CD8-positive, alpha-beta memory T cell (primary cell): ENCODE data around the gene PPP2R1B. TPM values are rescaled to one million over a fixed set of nuclear protein-coding genes. Genes with fewer than 3 reads are reported as not detected.

Experiments used
- CTCF ChIA-PET: fragments of 350-600 bp; sonication (Branson Sonifier 250); formaldehyde crosslinking; loops from one replicate; lab custom pipeline; 2021; ENCODE audit warnings: antibody characterized with exemption; lab: Charles Lee
- POLR2A ChIA-PET: fragments of 350-600 bp; sonication (Branson Sonifier 250); formaldehyde crosslinking; loops from one replicate; lab custom pipeline; 2021; ENCODE audit warnings: antibody characterized with exemption; lab: Charles Lee
- DNase-seq, 5 donors: peaks; one replicate each; pipeline versions ENCODE4 v3.0.0 to v3.0.0-alpha.2; 2020 to 2022; ENCODE audit warnings: mixed read lengths in 1 of 5
- H3K27ac ChIP-seq: one replicate; pipeline ENCODE4 v1.7.0; 2013; ENCODE audit warnings: low read depth, mild to moderate bottlenecking, low read length, moderate library complexity
- H3K27me3 ChIP-seq: 2 replicates; pipeline ENCODE4 v1.7.0; 2013; ENCODE audit warnings: low read length, mild to moderate bottlenecking; ENCODE audit not compliant: insufficient read depth, poor library complexity, severe bottlenecking
- H3K36me3 ChIP-seq: 2 replicates; pipeline ENCODE4 v1.7.0; 2013; ENCODE audit warnings: mild to moderate bottlenecking, low read length, moderate library complexity; ENCODE audit not compliant: insufficient read depth
- H3K4me1 ChIP-seq: 2 replicates; pipeline ENCODE4 v1.7.0; 2013; ENCODE audit warnings: mild to moderate bottlenecking, low read length, moderate library complexity; ENCODE audit not compliant: insufficient read depth
- H3K4me3 ChIP-seq: 2 replicates; pipeline ENCODE4 v1.7.0; 2013; ENCODE audit warnings: mild to moderate bottlenecking, low read length
- H3K9me3 ChIP-seq: 2 replicates; pipeline ENCODE4 v1.7.0; 2013; ENCODE audit warnings: mild to moderate bottlenecking, low read length
- H3K27ac Mint-ChIP-seq, 8 donors: one replicate each; pipeline ENCODE4 v1.8.0; 2020 to 2021; ENCODE audit warnings: mixed read lengths in 8 of 8, mild to moderate bottlenecking in 6 of 8, inconsistent platforms in 3 of 8, moderate library complexity in 3 of 8
- H3K27me3 Mint-ChIP-seq, 2 donors: one replicate each; pipeline ENCODE4 v1.8.0; 2020 to 2021; ENCODE audit warnings: mixed read lengths in 2 of 2, mild to moderate bottlenecking in 1 of 2, moderate library complexity in 1 of 2
- H3K36me3 Mint-ChIP-seq, 3 donors: one replicate each; pipeline ENCODE4 v1.8.0; 2020 to 2021; ENCODE audit warnings: mixed read lengths in 3 of 3, inconsistent platforms in 1 of 3, mild to moderate bottlenecking in 1 of 3
- H3K4me1 Mint-ChIP-seq, 3 donors: one replicate each; pipeline ENCODE4 v1.8.0; 2020 to 2021; ENCODE audit warnings: mixed read lengths in 3 of 3, inconsistent platforms in 1 of 3, mild to moderate bottlenecking in 1 of 3
- H3K4me3 Mint-ChIP-seq, 7 donors: one replicate each; pipeline ENCODE4 v1.8.0; 2020 to 2021; ENCODE audit warnings: mixed read lengths in 7 of 7, mild to moderate bottlenecking in 6 of 7, moderate library complexity in 4 of 7, inconsistent platforms in 2 of 7
- H3K9me3 Mint-ChIP-seq, 5 donors: one replicate each; pipeline ENCODE4 v1.8.0; 2020 to 2022; ENCODE audit warnings: mixed read lengths in 5 of 5, mild to moderate bottlenecking in 3 of 5, moderate library complexity in 2 of 5, inconsistent platforms in 1 of 5
- polyA plus RNA-seq: library from polyadenylated mRNA; unstranded; fragments of 300-500 nt; fragmentation: Illumina TruSeq; gene quantifications from one replicate; pipeline ENCODE4 v1.2.3, GENCODE V29; 2021
- total RNA-seq, 2 experiments: library from RNA; stranded (reverse); gene quantifications; one replicate each; pipeline ENCODE4 v1.2.3, GENCODE V29; 2021

The PPP2R1B gene
- total RNA-seq (10 to 100 TPM; 55.3 to 61.6 TPM), polyA plus RNA-seq (21.9 TPM)

- no peaks in the 10 kb centered on the region for H3K9me3 Mint-ChIP-seq
- Histone ChIP-seq H3K27ac (peak within 1 kb of the TSS; percentile 78), H3K36me3 (peaks cover 8% of the 10 kb centered on the region), H3K9me3 (no peaks in the 10 kb centered on the region), H3K4me1 (peaks cover 24% of the 10 kb centered on the region), H3K27me3 (no peaks in the 10 kb centered on the region), H3K4me3 (peak within 1 kb of the TSS; percentile 87)
- H3K27ac Mint-ChIP-seq = peak within 1 kb of the TSS; percentile 21 to 99 (median 98)
- DNase-seq = peak; percentile 65 to 82 (median 72)
- POLR2A ChIA-PET = interaction anchor here (0.7 to 1.7 kb wide), 6 partner anchors 19 to 165 kb away, joined by 3 to 5 read pairs (median 3); partner anchors contain the start of genes ALG9 and SIK2
- peaks cover 34 to 51% (median 48%) of the 10 kb centered on the region in 3 donors for H3K4me1 Mint-ChIP-seq
- CTCF ChIA-PET = interaction anchor here (1.3 to 5.5 kb wide), 6 partner anchors 12 to 179 kb away, joined by 3 to 43 read pairs (median 6); no protein-coding TSS in a partner anchor
- peaks cover 0 to 43% (median 10%) of the 10 kb centered on the region in 3 donors for H3K36me3 Mint-ChIP-seq
- no peaks in the 10 kb centered on the region for H3K27me3 Mint-ChIP-seq
- peak within 1 kb of the TSS; percentile 92 to 100 (median 99) for H3K4me3 Mint-ChIP-seq
Measured at GRCh38 chr11:111765984-111766833, at the start of gene PPP2R1B. PPP2R1B (minus strand) TSS chr11:111766389; CDS start chr11:111766361, 28 bp downstream.

GRCh38 chr11:111815489-111815888 lies 49.3 kb upstream of the PPP2R1B start:
- no peak for DNase-seq
- Histone ChIP-seq H3K4me3 (no peak overlapping the region), H3K36me3 (no peaks in the 10 kb centered on the region), H3K27me3 (no peaks in the 10 kb centered on the region), H3K9me3 (no peaks in the 10 kb centered on the region), H3K27ac (no peak overlapping the region), H3K4me1 (no peaks in the 10 kb centered on the region)
- Mint-ChIP-seq H3K4me1 (peaks cover 6 to 7% (median 6%) of the 10 kb centered on the region in 3 donors), H3K36me3 (peaks cover 0 to 52% (median 8%) of the 10 kb centered on the region in 3 donors), H3K9me3 (no peaks in the 10 kb centered on the region), H3K4me3 (no peak overlapping the region), H3K27ac (peak overlapping the region in 2 of 8 donors; percentile 36 to 66), H3K27me3 (no peaks in the 10 kb centered on the region)
- CTCF ChIA-PET = no interaction called here
- POLR2A ChIA-PET = no interaction called here

GRCh38 chr11:111814557-111815320 lies 48.5 kb upstream of the PPP2R1B start:
- H3K36me3 Mint-ChIP-seq = peaks cover 0 to 52% (median 10%) of the 10 kb centered on the region in 3 donors

GRCh38 chr11:111814106-111814505 lies 47.9 kb upstream of the PPP2R1B start:
- Histone ChIP-seq H3K27ac (no peak overlapping the region), H3K36me3 (no peaks in the 10 kb centered on the region), H3K9me3 (no peaks in the 10 kb centered on the region), H3K27me3 (no peaks in the 10 kb centered on the region), H3K4me1 (no peaks in the 10 kb centered on the region), H3K4me3 (no peak overlapping the region)
- POLR2A ChIA-PET = no interaction called here
- no peak for DNase-seq
- CTCF ChIA-PET = no interaction called here
- H3K4me1 Mint-ChIP-seq = peaks cover 6 to 7% (median 6%) of the 10 kb centered on the region in 3 donors
- H3K4me3 Mint-ChIP-seq = no peak overlapping the region
- H3K9me3 Mint-ChIP-seq = no peaks in the 10 kb centered on the region
- peak overlapping the region in 1 of 8 donors; percentile 5 for H3K27ac Mint-ChIP-seq
- peaks cover 0 to 52% (median 10%) of the 10 kb centered on the region in 3 donors for H3K36me3 Mint-ChIP-seq
- H3K27me3 Mint-ChIP-seq = no peaks in the 10 kb centered on the region

More at GRCh38 chr11:111814557-111815320, 48.5 kb upstream of the PPP2R1B start:
- H3K9me3 Mint-ChIP-seq = no peaks in the 10 kb centered on the region
- Histone ChIP-seq H3K4me3 (no peak overlapping the region), H3K4me1 (no peaks in the 10 kb centered on the region), H3K36me3 (no peaks in the 10 kb centered on the region), H3K27ac (no peak overlapping the region), H3K27me3 (no peaks in the 10 kb centered on the region), H3K9me3 (no peaks in the 10 kb centered on the region)
- POLR2A ChIA-PET = no interaction called here
- no peak overlapping the region for H3K4me3 Mint-ChIP-seq
- no peak for DNase-seq
- CTCF ChIA-PET = no interaction called here
- H3K27me3 Mint-ChIP-seq = no peaks in the 10 kb centered on the region
- H3K27ac Mint-ChIP-seq = peak overlapping the region in 3 of 8 donors; percentile 36 to 66 (median 59)
- peaks cover 6 to 7% (median 6%) of the 10 kb centered on the region in 3 donors for H3K4me1 Mint-ChIP-seq

GRCh38 chr11:111812211-111812610 lies 46.0 kb upstream of the PPP2R1B start:
- Mint-ChIP-seq H3K4me3 (no peak overlapping the region), H3K27ac (peak overlapping the region in 1 of 8 donors; percentile 77), H3K36me3 (peaks cover 5 to 60% (median 20%) of the 10 kb centered on the region in 3 donors), H3K27me3 (no peaks in the 10 kb centered on the region), H3K9me3 (no peaks in the 10 kb centered on the region), H3K4me1 (peaks cover 5 to 7% (median 6%) of the 10 kb centered on the region in 3 donors)
- DNase-seq = no peak
- ChIA-PET POLR2A (no interaction called here), CTCF (interaction anchor here (0.7 kb wide), 1 partner anchor 31 kb away, joined by 4 read pairs; no protein-coding TSS in a partner anchor)
- H3K9me3 ChIP-seq = no peaks in the 10 kb centered on the region
- H3K27ac ChIP-seq = no peak overlapping the region
- H3K4me3 ChIP-seq = no peak overlapping the region
- H3K27me3 ChIP-seq = no peaks in the 10 kb centered on the region
- H3K4me1 ChIP-seq = no peaks in the 10 kb centered on the region
- no peaks in the 10 kb centered on the region for H3K36me3 ChIP-seq

GRCh38 chr11:111811445-111811844 lies 45.3 kb upstream of the PPP2R1B start:
- Mint-ChIP-seq H3K36me3 (peaks cover 5 to 61% (median 22%) of the 10 kb centered on the region in 3 donors), H3K4me3 (no peak overlapping the region), H3K9me3 (no peaks in the 10 kb centered on the region), H3K4me1 (peaks cover 5 to 7% (median 6%) of the 10 kb centered on the region in 3 donors), H3K27me3 (no peaks in the 10 kb centered on the region), H3K27ac (no peak overlapping the region)
- no peak for DNase-seq
- ChIA-PET CTCF (no interaction called here), POLR2A (no interaction called here)
- Histone ChIP-seq H3K36me3 (no peaks in the 10 kb centered on the region), H3K27me3 (no peaks in the 10 kb centered on the region), H3K4me1 (no peaks in the 10 kb centered on the region), H3K27ac (no peak overlapping the region), H3K9me3 (no peaks in the 10 kb centered on the region), H3K4me3 (no peak overlapping the region)

GRCh38 chr11:111808834-111809233 lies 42.6 kb upstream of the PPP2R1B start:
- ChIA-PET CTCF (interaction anchor here (1.3 kb wide), 1 partner anchor 222 kb away, joined by 3 read pairs; no protein-coding TSS in a partner anchor), POLR2A (no interaction called here)
- H3K9me3 ChIP-seq = no peaks in the 10 kb centered on the region
- no peak overlapping the region for H3K4me3 Mint-ChIP-seq
- no peaks in the 10 kb centered on the region for H3K27me3 Mint-ChIP-seq
- H3K27ac Mint-ChIP-seq = peak overlapping the region in 2 of 8 donors; percentile 14 to 64
- no peaks in the 10 kb centered on the region for H3K9me3 Mint-ChIP-seq
- H3K4me1 Mint-ChIP-seq = peaks cover under 1 to 4% (median 1%) of the 10 kb centered on the region in 3 donors
- no peaks in the 10 kb centered on the region for H3K36me3 ChIP-seq
- H3K4me3 ChIP-seq = no peak overlapping the region
- peaks cover 5 to 69% (median 23%) of the 10 kb centered on the region in 3 donors for H3K36me3 Mint-ChIP-seq
- H3K27me3 ChIP-seq = no peaks in the 10 kb centered on the region
- DNase-seq = no peak
- no peaks in the 10 kb centered on the region for H3K4me1 ChIP-seq
- H3K27ac ChIP-seq = no peak overlapping the region
